Epidermal melanocyte (primary cell): ENCODE results near the gene UNC93B1.

Source experiments
- DNase-seq: peaks from one replicate; pipeline ENCODE4 v3.0.0; 2011; ENCODE audit warnings: low spot score; ENCODE audit not compliant: insufficient read length

The UNC93B1 gene

DNA sequence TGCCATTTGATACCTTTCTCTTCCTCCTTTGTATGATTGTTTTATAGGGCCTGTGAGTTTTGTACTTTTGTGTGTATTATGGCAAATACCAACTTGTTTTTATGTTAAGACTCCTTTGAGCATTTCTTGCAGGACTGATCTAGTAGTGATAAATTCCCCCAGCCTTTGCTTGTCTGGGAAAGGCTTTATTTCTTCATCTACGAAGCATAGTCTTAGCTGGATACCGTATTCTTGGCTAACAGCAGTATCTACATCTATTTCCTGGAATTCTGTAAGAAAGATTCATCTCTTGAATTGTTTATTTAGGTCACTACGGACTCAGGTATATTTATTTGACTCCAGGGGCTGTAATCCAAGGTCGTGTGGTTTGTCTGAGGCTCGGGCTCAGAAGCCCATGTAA lies 20.6 kb upstream of the UNC93B1 start:
- no peak for DNase-seq

- DNase-seq, result no peak
Measured at GRCh38 chr11:68022531-68022930, 18.6 kb upstream of the UNC93B1 start.

DNA sequence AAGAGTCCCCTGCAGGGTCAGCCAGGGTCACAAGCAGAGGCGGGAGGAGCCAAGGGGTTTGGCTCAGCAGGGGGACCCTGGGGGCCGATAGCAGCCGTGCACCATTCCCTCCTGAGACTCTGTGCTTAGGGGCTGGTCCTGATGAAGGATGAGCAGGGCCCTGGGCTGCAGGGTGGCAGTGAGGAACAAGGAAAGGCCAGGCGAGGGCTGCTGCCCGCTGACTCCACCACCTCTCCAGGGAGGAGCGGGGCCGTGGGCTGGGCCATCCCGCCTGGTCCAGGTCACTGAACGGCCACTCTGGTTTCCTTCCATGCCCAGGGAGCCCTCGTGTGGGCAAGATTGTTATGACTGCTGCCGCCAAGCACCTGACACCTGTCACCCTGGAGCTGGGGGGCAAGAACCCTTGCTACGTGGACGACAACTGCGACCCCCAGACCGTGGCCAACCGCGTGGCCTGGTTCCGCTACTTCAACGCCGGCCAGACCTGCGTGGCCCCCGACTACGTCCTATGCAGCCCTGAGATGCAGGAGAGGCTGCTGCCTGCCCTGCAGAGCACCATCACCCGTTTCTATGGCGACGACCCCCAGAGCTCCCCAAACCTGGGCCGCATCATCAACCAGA lies 17.4 kb upstream of the UNC93B1 start:
- DNase-seq, result no peak

- no peak for DNase-seq
Measured at GRCh38 chr11:68020575-68020974, 16.7 kb upstream of the UNC93B1 start.

DNA sequence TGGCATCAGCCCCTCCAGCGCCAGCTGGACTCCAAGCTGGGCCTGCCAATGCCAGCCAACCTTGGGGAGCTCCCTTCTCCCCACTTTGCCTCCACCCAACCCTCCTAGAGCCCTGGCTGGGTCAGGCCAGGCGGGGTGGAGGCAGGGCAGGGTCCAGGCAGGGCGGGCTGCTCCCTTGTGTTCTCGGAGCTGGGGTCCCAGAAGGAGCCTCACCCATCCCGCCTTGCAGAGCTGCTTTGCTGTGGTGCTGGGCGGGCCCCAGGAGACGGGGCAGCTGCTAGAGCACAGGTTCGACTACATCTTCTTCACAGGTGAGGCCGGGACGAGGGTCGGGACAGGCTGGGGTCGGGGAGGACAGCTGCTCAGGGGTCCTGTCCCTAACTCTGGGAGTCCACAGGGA lies 15.6 kb upstream of the UNC93B1 start:
- DNase-seq, result no peak

DNA sequence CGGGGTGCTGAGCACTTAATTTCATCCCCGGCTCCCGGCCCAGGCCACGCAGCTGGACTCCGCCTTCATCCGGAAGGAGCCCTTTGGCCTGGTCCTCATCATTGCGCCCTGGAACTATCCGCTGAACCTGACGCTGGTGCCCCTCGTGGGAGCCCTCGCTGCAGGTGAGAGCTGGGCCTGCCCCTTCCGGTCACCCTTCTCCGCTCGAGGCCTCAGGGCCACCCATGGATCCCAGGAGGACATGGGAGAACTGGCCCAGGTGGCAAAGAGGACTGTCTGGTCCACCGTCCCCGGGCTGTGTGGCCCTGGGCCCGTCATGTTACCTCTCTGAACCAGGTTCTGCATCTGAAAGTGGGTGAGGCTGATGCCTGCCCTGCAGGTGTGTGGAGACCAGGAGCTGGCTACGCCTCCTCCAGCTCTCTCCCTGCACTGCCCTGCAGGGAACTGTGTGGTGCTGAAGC lies 14.9 kb upstream of the UNC93B1 start:
- no peak for DNase-seq

GRCh38 chr11:68017980-68018729 lies 14.3 kb upstream of the UNC93B1 start:
- DNase-seq, result no peak

- DNase-seq, result peak; percentile 75
Measured at GRCh38 chr11:68016904-68017817, 13.3 kb upstream of the UNC93B1 start.

DNA sequence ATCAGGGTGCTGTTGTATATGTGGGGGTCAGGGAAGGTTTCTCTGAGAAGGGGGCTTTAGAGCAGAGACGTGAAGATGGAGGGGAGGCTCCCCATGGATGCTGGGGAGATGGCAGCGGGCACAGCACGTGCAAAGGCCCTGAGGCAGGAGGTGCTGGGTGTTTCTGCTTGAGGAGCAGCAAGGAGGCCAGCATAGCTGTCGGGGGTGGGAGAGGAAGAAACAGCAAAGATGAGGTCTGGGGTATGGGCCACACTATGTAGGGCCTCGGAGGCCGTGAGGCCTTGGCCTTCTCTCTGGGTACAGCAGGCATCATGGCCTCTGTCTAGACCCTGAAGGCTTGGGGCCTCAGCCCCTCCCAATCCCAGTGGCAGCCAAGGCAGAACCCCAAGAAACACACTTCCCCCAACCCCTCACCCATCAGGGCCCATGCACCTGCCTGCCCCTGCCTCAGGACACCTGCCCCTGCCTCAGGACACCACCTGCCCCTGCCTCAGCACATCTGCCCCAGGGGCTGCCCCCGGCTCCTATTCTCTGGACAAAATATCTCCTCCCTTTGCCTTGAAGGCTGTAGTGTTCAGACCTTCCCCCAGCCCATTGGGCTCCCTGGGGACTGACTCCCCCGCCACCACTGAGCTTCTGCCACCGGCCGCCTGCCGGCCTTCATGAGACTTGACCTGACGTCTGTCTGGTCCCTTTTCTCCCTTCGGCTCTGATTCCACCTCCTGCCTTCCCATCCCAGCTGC lies 12.4 kb upstream of the UNC93B1 start:
- no peak for DNase-seq

- no peak for DNase-seq
Measured at GRCh38 chr11:68015467-68015866, 11.6 kb upstream of the UNC93B1 start.

GRCh38 chr11:68014947-68015447 lies 11.1 kb upstream of the UNC93B1 start:
- DNase-seq, result no peak

- no peak for DNase-seq
Measured at GRCh38 chr11:68014157-68014946, 10.5 kb upstream of the UNC93B1 start.

DNA sequence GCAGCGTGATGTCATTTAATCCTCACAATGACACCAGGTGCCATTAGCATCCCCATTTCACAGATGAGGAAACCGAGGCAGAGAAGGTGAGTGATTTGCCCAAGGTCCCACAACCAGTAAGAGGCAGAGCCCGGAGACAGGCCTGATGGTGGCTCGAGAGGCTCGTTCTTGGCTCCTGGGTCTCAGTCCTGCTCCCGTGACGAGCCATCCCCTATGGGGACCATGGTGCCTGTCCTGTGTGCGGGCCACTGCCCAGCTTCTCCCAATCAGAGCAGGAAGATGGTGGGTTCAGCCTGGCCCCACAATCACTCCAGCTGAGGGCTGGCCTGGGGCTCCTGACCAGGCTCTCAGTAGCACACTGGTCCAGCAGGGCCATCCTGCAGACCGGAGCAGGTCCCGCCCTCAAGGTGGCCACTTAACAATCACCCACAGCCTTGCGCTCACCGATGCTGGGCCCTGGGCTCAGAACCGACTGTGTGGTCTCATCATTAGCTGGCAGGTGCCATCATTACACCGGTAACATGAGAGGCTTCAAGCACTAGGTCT lies 9.8 kb upstream of the UNC93B1 start:
- no peak for DNase-seq

DNA sequence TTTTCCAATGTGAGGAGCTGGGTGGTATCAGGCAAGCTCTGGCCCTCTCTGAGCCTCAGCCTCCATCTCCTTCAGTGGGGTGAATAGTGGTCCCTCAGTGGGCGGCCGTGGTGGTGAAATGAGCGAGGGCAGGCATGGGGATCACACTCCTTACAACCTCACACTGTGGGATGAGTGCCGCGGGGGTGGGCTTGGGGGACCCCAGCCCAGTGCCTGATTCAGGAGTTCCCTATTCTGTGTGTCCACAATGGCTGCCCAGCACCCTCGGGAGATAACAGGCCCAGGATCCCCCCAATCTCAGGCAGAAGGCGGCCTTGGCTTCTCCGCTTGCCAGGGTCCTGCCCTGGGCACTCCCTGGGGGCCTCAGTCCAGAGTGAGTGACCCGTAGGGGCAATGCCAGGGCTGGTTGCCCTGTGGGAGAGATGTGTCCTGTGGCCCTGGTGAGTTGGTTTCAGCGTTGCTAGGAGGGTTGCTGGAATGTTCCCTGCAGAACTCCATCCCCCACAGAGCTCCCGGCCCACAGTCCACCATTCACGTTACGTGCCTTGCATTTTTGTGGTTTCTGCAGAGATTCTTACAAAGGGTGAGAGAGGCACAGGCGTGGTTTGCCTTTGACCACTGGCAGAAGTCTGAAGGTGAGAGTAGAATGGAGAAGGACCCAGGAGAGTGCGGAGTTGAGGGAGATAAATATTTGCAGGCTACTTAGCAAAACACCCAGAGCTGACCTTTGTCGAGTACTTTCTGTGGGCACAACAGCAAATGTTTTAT lies 9.1 kb upstream of the UNC93B1 start:
- peak; percentile 75 for DNase-seq

- DNase-seq, result no peak
Measured at GRCh38 chr11:68012044-68012842, 8.3 kb upstream of the UNC93B1 start.

DNA sequence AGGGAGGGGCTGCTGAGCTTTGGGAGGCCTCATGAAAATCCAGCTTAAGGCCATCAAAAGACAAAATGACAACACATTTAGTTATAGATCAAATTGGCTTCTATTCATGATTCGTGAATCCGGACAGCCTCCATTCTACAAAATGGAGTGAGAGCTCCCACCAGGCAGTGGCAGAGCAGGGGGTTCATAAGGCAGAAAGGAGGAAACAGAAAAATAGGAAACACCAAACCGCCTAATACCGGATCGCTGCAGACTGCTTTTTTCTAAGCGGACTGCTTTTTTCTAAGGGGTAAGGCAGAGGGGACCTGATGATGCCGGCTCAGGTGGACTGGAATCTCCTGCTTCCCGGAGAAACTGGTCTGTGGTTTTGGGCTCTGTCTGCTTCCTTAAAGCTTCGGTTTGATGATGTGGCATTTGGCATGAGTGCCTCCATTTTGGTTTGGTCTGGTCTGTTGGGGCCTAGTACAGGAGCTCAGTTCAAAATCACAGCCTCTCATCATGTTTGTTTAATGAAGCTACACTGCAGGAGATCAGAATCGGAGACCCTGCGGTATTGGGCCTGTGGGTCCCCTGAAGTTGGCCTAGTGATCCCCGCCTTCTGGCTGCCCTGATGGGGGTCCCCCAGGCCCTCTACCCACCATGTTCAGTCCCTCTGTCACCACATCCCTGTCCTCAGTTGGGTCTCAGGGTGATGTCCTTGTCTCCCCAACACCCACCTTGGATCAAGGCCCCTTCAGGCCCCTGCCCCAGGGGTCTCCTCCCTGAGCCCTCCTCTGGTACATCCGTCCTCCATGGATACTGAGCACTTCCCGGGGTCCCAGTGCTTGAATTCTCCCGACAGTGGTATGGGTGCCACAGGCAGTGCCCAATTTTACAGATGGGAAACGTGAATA lies 7.4 kb upstream of the UNC93B1 start:
- no peak for DNase-seq
